ENCODE data around the gene CHRM5.

DNA sequence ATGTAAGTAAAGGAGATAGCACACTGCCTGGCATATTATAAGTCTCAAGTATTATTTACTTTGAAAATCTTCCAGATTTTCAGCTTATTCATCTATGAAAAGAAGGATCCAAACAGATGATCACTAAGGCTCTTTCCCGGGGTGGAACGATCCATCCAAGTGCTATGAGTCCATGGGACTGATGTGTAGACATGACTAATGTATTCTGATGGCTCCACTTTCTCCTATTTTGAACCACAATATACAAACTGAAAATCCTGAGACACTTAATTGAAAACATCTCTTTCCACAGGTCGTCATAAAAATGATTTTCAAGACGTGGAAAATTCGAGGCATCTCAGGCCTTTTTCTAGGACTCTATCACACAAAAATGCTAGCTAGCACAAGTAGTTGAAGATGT lies 33.4 kb upstream of the CHRM5 start:
- TF ChIP-seq EZH2 (IDR thresholded peaks at IDR 0.05; ENCODE audit: insufficient read depth, poor library complexity, severe bottlenecking): no peak
- TF ChIP-seq EZH2phosphoT487 (IDR thresholded peaks at IDR 0.05; ENCODE audit: insufficient read depth, low read depth): no peak
